HG02623 (cell line): ENCODE data around the gene SLC6A20.

Source experiments
- ATAC-seq: cut with Tn5 transposase; IDR thresholded peaks from one replicate; pipeline ENCODE4 v1.9.1; 2021; ENCODE audit warnings: moderate library complexity; ENCODE audit not compliant: unreplicated experiment

SLC6A20 gene

DNA sequence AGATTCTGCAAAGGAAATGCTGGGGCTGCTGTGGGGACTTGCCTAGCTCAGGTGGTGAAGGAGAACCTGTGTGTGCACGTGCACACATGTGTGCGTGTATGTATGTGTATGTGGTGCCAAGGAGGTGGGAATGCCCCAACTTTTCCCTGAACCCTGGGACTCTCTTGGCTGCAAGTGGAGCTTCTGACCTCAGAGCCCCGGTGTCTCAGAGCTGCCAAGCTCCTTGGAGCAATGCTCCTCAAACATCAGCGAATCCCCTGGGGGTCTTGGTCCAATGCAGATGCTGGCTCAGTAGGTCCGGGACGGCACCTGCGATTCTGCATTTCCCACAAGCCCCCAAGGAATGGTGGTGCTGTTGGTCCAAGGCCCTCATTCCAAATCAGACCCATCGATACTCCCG, 5.8 kb upstream of the SLC6A20 start:
- no peak for ATAC-seq

DNA sequence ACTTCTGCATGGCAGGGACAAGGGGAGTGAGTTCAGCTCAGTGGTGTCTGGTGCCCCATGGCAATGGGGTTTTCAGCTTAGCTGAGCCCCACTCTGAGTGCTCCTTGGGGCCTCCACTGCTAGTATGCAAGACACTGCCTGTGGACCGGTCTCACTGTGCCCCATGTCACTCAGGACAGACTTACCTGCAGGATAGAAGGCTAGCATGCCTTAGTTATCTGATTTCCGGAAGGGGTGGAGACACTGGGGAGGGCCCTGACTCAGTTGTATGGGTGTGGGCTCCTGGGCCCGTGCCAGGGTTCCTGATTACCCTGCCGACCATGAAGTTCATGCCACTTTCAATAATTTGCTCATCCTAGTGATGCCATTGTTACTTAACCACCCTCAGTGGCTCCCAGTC, 4.3 kb upstream of the SLC6A20 start:
- no peak for ATAC-seq

DNA sequence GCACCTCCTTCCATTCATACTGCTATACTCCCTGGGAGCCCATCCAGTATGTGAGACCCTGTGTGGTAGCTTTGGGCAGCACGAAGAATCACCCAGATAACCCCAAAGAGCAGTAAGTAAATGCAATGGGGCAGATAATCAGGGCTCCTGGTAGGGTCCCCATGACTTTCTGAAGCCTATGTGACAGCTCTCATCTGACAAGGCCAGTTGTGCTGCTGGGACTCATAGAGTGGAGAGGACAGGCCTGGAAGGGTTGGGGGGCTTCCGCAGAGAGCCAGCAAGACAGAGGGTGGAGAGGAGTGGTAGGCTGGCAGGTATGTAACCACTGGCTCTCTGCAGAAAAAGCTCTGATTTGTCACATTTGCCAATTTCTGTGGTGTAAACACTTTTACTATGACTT, 3.2 kb upstream of the SLC6A20 start:
- ATAC-seq: no peak

DNA sequence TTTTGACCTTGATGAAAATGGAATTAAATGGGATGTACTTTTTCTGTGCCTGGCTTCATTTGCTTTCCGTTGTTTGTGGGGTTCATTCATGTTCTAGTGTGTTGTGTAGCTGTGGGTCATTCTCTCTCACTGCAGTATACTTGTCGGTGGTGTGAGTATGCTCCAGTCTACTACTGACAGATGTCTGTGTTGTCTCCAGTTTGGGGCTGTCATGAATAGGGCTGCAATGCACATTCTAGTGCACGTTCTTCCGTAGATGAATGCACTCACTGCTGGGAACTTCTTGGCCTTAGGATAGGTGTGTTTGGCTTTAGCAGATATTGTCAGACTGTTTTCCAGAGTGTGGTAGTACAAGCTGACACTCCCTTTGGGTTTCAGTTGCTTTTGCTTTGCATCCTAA, 1.7 kb upstream of the SLC6A20 start:
- ATAC-seq: no peak

DNA sequence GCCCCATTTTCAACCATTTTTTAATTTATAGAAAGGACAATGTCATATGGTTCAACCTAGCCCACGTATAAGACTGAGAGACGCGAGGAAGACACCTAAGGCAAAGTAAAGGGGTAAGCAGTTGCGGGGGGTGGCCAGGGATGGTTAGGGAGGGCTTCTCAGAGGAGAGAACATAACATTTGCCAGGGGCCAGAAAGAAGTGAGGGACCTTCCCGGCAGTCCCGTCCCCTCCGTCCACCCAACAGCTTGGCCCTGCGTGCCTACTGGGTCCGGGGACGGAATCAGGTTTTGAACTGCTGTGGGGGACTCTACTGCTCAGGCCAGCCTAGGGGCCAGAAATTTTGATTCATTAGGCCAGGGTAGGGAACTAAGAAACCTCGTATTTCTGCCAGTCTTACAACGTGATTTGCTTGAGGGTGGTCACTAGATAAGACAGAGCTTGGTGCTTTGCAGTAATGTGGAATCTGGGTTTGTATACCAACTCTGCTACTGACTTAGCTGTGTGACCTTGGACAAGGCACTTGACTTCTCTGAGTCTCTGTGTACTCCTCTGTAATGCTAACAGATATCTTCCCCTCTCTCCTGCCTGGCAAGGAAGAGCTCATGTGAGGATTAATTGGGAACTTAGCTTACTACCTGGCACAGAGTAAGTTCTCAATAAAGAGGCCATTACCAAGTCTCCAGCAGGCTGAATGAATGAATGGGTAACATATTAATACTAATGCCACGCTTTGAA, 734 bp upstream of the SLC6A20 start:
- no peak for ATAC-seq

DNA sequence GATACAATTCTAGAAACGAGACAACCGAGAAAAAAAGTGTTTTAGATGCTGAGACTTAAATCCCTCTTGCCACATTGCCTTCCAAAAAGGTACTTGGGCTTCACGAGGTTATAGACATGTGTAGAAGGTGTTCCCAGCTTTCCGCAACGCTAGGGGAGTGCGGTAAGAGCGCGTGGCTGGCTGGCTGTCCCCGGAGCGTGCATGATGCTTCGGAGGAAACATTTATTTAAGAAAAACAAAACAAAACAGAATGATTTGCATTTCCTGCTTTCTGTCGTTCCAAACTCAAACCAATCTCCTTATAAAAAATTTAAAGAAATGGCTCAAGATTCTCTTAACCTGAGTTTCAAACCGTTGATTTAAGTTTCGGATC, 841 bp downstream of the SLC6A20 start:
- no peak for ATAC-seq

DNA sequence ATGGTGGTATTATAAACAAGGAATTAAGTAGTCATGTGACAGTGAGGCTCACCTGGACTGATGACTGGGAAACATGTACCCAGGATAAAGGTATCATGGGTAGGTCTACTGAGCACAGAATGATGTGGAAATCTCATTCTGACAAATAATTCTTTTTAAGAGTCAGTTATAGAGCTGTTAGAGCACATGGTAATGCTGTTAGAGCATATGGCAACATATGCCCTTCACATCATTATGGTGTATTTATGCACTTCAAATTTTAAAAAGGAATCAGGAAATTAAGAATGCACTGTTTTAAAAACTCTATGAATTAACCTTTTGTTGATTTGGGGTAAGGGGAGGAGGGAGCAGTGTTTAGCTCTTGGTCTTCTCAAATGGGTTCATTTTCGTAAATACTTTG, 1.7 kb downstream of the SLC6A20 start:
- ATAC-seq: no peak

DNA sequence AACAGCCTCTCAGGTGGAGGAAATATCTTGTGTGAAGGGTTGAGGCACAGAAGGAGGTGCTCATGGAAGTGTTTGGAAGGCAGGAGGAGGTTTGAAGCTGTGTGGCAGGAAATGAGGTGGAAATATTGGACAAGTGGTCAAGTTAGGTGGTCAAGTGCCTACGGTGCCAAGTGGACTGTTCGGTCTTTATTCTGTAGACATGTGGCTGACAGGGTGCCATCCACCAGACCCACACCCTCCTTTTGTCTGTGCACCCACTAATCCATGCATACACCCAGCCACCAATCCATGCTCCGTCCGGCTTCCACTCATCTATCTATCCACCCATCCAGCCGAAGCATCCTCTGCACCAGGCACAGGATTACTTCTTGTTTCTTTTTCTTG, 2.2 kb downstream of the SLC6A20 start:
- ATAC-seq: no peak

DNA sequence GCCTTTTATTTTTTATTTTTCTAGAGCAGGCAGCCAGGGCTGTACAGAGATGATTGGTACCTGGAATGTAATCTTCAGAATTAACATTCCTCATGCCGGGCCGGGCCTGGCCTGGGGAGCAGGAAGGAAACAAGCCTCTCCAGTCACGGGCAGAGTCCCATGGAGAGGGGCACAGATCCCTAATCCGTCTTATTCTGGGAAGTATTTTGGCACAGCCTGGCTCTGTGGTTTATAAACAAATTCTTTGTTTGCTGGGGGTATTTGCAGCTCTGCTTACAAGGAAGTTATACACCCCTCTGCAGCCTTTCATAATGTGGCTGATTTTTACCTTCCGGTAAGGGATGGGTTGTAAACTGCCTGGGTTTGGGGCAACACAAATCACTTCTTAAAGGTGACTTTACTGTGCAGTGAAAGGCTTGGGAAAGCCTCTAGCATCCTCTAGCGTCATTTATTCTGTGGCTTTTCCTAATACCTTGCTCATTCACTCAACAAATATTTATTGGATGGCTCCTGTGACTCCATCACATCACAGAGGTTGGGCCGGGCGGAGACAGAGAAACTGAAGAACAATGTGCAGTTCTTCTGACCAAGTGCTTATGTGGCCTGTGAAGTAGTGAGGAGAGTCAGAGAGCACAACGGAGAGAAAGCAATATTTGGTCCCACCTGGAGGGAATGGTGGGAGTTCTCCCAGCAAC, 2.7 kb downstream of the SLC6A20 start:
- no peak for ATAC-seq

DNA sequence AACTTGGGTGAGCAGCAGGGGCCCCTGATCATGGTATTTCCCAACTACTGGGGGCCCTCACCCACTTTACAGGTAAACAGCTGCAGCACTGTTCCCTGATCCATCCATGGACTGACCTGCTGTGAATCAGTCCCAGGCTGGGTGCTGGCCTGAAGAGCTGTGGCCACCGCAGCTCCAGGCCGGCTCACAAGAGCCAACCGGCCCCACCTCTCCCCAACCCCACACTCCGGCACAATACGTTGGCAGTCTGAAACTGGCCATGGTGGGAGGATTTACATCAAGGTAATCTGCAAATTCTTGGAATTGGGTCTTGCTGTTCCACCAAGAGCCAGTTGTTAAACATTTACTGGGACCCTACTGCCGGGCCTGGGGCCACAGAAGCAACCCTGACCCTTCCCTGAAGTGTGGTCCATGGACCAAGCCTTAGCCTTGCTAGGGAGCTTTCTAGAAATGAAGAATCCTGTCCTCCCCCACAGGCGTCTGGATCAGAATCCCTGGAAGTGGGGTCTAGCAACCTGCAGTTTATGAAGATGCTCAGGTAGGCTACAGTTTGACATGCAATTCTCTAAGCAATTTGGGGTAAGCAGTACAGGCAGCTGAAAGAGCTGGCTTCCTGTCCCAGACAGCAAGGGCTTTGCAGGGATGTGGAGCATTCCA, 3.7 kb downstream of the SLC6A20 start:
- no peak for ATAC-seq

DNA sequence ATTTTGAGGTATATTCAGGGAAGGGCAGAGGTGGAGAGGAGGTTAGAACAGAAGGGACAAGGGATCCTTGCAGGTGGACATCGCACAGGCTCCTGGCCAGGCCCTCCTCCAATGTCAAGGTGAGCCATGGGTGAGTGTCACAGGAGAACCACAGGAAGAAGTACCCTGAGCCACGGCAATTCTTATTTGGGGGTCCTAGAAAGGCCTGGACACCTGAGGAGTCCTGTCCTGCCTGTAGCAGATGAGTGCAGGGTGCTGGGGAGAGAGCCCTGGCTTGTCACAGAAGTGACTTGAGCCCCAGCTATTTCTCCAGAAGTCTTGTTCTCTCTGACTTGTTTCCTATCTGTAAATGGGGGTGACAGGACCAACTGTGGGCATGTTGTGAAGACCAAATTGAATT, 4.3 kb downstream of the SLC6A20 start:
- no peak for ATAC-seq

DNA sequence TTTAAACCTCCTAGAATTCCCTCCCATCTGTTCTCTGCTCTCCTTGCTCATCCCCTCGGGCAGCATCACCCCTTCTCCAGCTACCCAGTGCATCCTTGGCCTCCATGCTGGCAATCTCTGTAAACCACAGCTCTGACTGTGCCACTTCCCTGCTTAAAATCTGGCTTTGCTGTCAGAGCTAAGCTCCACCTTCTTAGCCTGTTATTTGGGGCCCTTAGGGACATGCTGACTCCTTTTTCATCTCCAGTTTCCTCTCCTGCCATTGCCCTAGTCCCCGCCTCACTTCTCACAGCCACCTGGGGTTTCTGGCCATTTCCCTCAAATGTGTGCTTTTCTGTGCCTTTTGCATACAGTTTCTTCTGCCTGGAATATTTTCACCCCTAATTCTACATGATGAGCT, 5.7 kb downstream of the SLC6A20 start:
- no peak for ATAC-seq

DNA sequence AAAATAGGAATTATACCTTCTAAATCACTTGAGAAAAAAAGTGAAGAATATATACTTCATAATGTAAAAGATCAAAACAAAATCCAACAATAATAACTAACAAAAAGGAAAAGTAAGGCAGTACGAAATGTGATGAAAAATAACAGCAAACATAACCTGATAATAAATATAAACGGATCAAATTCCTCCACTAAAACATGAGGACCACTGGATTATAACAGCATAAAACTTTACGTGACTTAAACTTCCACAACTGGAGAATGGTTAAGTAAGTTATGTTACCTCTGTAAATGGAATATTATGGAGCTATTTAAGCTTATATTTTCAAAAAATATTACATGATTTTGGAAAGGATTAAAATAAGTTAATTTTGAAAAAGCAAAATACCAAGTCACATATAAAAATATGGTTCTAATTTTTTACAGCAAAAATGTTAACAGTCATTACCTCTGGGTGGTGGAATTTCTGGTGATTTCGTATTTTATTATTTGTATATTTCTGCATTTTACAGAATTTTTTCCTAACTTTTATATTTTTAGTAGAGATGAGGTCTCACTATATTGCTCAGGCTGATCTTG, 7.0 kb downstream of the SLC6A20 start:
- no peak for ATAC-seq

DNA sequence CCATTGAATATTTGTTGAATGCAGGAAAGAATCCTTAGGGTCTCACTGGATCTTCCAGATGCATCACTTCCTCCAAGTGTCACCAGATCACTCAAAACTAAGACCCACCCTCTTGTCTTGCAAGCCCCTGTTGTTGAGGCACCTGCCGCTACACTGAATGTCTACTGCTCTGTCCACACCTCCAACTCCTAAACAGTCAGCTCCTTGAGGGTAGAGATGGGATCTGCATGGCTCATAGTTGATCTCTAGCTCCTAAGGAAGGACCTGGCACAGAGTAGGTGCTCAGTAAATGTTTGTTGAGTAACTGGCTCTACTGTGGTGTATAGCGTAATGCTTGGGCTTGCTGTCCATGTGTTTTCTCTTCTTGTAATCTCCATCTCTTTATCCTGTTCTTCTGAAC, 8.8 kb downstream of the SLC6A20 start:
- no peak for ATAC-seq

DNA sequence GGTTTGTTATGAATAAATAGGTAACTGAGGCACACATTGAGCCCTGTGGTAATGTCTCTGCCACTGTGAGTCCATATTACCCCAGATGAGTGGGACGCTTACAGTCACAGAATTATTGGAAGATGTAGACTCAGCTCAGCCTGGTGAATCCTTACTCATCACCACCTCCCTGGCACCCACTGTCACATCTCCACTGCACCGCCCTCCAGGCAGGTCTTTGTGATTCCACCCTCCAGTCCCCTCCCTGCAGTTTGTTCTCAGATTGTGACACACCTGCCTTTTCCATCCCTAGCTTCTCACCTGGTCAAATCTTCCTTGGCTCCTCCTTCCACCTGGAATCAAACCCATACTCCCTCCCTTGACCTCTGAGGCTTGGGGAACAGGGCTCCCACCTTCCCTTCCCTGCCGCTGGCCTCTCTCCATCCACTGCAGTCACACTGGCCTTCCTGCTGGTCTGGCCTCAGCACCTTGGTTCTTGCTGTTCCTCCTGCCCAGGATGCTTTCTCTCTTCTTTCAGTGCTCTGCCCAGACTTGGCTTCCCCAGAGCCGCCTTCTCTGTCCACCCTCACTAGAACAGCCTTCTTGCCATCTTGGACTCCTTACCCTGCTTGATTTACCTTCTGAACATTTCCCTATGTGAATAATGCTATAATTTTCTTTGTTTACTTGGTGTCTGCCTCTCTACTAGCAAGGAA, 9.4 kb downstream of the SLC6A20 start:
- no peak for ATAC-seq

DNA sequence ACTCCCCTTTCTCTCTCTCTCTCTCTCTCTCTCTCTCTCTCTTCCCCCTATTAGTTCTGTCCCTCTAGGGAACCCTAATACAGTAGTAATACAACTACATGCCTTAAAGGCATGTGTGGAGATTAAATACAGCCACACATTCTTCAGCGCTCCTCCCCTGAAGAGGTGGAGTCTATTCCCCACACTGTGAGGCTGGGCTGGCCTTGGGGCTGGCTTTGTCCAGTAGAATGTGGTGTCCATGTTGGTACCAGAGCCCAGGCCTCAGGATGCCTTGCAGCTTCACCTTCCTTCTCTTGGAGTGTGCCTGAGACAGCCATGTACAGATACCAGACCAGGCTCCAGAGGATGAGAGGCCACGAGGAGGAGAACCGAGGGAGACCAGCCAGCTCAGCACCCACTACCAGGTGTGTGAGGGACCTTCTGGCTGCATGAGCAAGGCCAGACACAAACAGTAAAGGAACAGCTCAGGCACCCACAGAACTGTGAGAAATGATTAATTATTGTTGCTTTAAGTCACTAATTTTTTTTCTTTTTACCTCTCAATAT, 10.7 kb downstream of the SLC6A20 start:
- ATAC-seq: no peak

DNA sequence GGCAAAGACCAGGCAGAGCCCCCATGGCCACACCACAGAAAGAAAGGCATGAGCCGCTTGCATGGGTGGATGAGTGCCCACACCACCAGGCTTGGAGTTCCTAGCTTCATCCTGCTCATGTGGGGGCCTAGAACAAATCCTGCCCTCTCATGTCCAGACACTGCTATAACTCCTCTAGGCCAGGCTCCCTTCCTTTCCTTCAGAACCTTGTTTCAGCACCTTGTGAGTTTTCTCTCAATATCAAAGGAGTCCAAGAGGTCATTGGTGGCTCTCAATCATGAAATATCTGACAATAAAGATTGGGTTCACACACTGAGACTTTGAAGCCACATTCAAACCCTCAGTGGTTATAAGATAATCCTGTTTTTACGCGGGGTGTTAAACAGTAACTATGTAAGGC, 12.7 kb downstream of the SLC6A20 start:
- no peak for ATAC-seq

DNA sequence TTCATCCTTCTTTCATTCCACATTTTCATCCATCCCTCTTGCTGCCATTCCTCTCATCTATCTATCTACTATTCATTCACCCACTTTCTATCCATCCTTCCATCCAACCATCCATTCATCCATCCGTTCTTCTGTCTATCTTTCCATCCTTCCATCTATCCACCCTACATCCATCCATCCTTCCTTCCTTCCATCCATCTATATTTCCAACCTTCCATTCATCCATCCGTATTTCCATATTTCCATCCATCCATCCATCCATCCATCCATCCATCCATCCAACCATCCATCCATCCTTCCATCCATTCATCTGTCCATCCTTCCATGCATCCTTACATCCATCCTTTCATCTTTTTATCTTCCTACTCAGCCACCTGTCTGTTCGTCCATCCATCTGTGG, 14.0 kb downstream of the SLC6A20 start:
- ATAC-seq: no peak

DNA sequence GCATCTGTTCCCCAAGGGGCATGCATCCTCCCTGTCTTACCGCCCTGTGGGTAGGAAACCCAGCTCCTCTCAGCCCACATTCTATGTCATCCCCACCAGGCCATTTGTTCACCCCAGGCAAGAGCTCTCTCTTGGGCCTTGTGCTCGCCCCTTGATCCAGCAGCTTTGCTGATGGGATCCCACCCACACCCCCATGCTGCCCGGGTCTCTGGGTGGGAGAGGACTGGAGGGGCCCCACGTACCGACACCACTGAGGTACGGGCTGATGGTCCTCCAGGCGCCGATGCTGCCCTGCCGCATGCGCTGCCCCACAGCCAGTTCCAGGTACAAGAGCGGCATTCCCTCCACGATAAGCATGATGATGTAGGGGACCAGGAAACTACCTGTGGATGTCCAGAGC, 14.5 kb downstream of the SLC6A20 start:
- no peak for ATAC-seq

DNA sequence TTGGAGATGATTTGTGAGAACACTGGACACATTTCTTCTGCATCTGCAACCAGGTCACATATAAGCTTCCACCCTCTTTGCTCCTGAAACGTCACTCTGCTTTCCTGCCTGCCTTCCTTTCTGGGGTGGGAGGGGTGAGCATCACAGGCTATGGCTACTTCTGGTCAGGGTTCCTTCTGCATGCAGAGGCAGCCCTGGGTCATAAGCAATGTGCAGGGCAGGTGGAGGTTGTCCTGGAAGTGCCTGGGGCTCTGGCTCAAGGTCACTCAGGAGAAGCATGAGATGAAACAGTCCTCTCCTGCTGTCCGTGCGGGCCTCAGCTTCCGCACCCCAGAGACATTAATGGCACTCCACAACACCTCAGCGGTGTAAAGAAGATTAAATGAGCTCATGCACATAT, 15.1 kb downstream of the SLC6A20 start:
- ATAC-seq: no peak
